Small intestine (tissue), 7 donors: ENCODE data around the gene C1orf74. TPM values are rescaled to one million over a fixed set of nuclear protein-coding genes. Genes with fewer than 3 reads are reported as not detected.
A peak's percentile ranks its signal among the peaks of the same experiment; 100 is the strongest.

Experiments
- DNase-seq, 2 donors: peaks; one replicate each; pipeline versions ENCODE4 v3.0.0 to v3.0.0-alpha.2; 2013
- FAIRE-seq: peaks from 2 replicates; lab custom pipeline; 2012; peaks lifted over from hg19 to GRCh38; lab: Jason Lieb, UNC
- H3K27ac ChIP-seq, 3 donors: one replicate each; pipeline ENCODE4 v1.5.1; 2013; ENCODE audit warnings: low read length in 2 of 3, mild to moderate bottlenecking in 2 of 3, control low read depth in 1 of 3, inconsistent platforms in 1 of 3, low read depth in 1 of 3, moderate library complexity in 1 of 3
- H3K27me3 ChIP-seq, 3 donors: one replicate each; pipeline ENCODE4 v1.6.1; 2013; ENCODE audit warnings: low read length in 3 of 3, inconsistent platforms in 1 of 3; ENCODE audit not compliant: control insufficient read depth in 3 of 3, insufficient read depth in 3 of 3
- H3K36me3 ChIP-seq, 3 donors: one replicate each; pipeline ENCODE4 v1.6.1; 2013; ENCODE audit warnings: low read length in 3 of 3, inconsistent platforms in 1 of 3, low read depth in 1 of 3, mild to moderate bottlenecking in 1 of 3, moderate library complexity in 1 of 3; ENCODE audit not compliant: control insufficient read depth in 3 of 3, insufficient read depth in 2 of 3
- H3K4me1 ChIP-seq, 3 donors: one replicate each; pipeline ENCODE4 v1.6.1; 2013; ENCODE audit warnings: low read length in 2 of 3, inconsistent platforms in 1 of 3, low read depth in 1 of 3, mild to moderate bottlenecking in 1 of 3, moderate library complexity in 1 of 3; ENCODE audit not compliant: control insufficient read depth in 3 of 3, insufficient read depth in 2 of 3
- H3K4me3 ChIP-seq, 3 donors: one replicate each; pipeline ENCODE4 v1.5.1; 2013; ENCODE audit warnings: low read length in 3 of 3, control low read depth in 1 of 3, inconsistent platforms in 1 of 3, low read depth in 1 of 3, mild to moderate bottlenecking in 1 of 3, moderate library complexity in 1 of 3
- H3K9me3 ChIP-seq, 2 donors: one replicate each; pipeline ENCODE4 v1.6.1; 2013; ENCODE audit warnings: low read depth in 1 of 2, low read length in 1 of 2; ENCODE audit not compliant: control insufficient read depth in 2 of 2, insufficient read depth in 1 of 2
- WGBS, 3 donors: extraction: QIAGEN DNeasy Blood & Tissue Kit; methylation state at CpG; one replicate each; pipeline ENCODE4 v1.1.7; 2013; 5-methylcytosine and 5-hydroxymethylcytosine counted together
- polyA plus RNA-seq, 4 donors: library from polyadenylated mRNA; stranded (reverse) in 3 of 4; unstranded in 1 of 4; fragments of 200-250 nt in 3 of 4; fragments of 120-200 nt in 1 of 4; gene quantifications; one replicate each; pipeline versions ENCODE4 v1.2.1 to v1.2.3, GENCODE V29; 2013
- donor health status: healthy with polysubstance abuse.
- donor health status: control.
- donor health status: control.
- donor health status: Bipolar disorder and iron deficiency.
- donor health status: healthy.

C1orf74 gene
- polyA plus RNA-seq, 4 donors: 0.45 to 4.6 (median 1.4) TPM

DNA sequence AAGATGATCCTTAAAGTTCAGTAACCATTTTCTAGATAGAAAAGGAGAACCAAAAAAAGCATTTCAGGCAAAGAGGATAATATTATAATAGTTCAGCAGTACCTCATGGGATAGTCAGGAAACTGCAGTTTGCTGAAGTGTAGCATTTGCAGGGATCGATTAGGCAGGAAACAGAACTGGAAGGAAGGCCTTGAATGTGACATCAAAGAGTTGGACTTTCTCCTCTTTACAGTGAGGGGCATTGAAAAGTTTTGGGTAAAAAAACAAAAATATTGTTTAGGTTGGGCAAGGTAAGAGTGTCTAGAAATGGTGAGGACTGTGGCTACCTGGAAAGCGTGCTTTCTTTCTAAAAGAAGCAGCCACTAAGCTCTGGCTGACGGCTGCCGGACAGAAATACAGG is 29.5 kb upstream of the C1orf74 start:
- WGBS, 3 donors: 86 to 93% (median 88%) methylated on average over 4 of the region's 4 CpGs
- peaks cover 0 to 10% (median 0%) of the 10 kb centered on the region in 3 donors for H3K4me1 ChIP-seq
- H3K27me3 ChIP-seq: no peaks in the 10 kb centered on the region
- H3K4me3 ChIP-seq: no peak overlapping the region
- no peaks in the 10 kb centered on the region for H3K9me3 ChIP-seq
- DNase-seq: no peak
- no peak overlapping the region for H3K27ac ChIP-seq
- no peaks in the 10 kb centered on the region for H3K36me3 ChIP-seq
- no peak for FAIRE-seq

DNA sequence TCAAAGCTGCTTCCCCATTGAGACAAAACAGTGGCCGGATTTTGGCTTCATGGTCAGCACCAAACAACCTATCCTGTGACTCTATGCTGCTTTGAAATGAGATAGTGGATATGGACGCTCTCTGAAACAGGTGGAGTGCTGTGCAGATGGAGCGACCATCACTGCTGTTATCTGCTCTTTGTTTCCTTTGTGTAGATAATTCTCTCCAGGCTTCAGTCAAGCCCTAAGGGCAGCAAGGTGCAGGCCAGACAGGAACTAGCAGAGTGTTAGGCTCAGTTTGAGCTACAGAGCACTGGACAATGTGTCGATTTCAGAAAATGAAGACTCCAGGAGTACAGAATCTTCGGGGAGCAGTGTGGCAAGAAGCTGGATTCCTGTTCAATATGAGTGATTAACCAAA is 26.4 kb upstream of the C1orf74 start:
- Histone ChIP-seq H3K27ac (no peak overlapping the region), H3K4me1 (peaks cover 2 to 35% (median 3%) of the 10 kb centered on the region in 3 donors), H3K36me3 (no peaks in the 10 kb centered on the region), H3K27me3 (no peaks in the 10 kb centered on the region), H3K4me3 (no peak overlapping the region), H3K9me3 (no peaks in the 10 kb centered on the region)
- no peak for DNase-seq
- 81 to 85% (median 83%) methylated on average over 5 of the region's 5 CpGs for WGBS, 3 donors
- no peak for FAIRE-seq

DNA sequence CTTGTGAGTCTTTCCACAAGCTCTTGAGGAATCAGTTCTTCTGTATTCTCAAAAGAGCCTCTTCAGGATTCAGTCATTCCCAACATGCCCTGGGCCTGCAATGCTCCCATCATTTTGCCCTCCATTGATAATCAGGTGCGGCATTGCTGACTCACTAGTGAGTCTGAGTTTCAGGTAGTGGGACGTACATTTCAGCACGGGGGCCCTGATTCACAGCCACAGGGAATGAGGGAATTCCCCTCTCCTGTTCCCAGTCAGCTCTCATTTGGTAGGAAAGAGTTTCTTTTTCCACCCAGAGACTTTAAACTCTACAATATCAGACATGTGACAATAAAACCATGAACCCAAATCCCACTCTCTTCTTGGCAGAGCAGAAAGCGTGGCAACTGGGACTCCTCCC is 25.3 kb upstream of the C1orf74 start:
- peak in 1 of 2 donors; percentile 78 for DNase-seq
- Histone ChIP-seq H3K27ac (peak overlapping the region in 1 of 3 donors; percentile 54), H3K27me3 (no peaks in the 10 kb centered on the region), H3K4me1 (peaks cover 2 to 35% (median 3%) of the 10 kb centered on the region in 3 donors), H3K9me3 (no peaks in the 10 kb centered on the region), H3K36me3 (no peaks in the 10 kb centered on the region), H3K4me3 (no peak overlapping the region)
- 45 to 70% (median 59%) methylated on average over 4 of the region's 4 CpGs for WGBS, 3 donors
- no peak for FAIRE-seq

DNA sequence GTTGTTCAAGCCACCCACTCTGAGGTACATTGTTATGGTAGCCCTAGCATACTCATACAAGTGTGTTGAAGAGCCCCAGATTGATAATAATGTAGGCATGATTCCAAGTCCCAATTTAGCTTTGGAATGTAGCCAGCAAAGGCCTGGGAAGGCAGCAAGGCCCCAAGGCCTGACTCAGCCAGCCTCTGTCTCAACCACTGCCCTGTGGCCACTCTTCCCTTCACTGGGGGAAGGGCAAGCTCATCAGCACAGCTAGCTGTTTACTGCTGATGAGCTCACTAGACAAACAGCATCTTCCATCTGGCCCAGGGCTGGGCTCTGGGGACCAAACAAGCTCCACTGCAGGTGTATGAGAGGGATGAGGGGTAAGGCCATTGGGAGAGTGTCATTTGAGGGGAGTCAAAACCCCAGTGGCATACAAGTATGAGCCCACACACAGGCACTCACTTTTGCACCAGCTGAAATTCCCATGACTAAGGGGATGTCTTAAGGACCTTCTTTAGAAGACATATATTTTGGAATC is 23.8 kb upstream of the C1orf74 start:
- H3K4me1 ChIP-seq: peaks cover 3 to 43% (median 6%) of the 10 kb centered on the region in 3 donors
- no peak overlapping the region for H3K4me3 ChIP-seq
- no peaks in the 10 kb centered on the region for H3K36me3 ChIP-seq
- peak; percentile 91 to 93 for DNase-seq
- FAIRE-seq: no peak
- H3K9me3 ChIP-seq: no peaks in the 10 kb centered on the region
- H3K27me3 ChIP-seq: no peaks in the 10 kb centered on the region
- H3K27ac ChIP-seq: peak overlapping the region in 1 of 3 donors; percentile 86

DNA sequence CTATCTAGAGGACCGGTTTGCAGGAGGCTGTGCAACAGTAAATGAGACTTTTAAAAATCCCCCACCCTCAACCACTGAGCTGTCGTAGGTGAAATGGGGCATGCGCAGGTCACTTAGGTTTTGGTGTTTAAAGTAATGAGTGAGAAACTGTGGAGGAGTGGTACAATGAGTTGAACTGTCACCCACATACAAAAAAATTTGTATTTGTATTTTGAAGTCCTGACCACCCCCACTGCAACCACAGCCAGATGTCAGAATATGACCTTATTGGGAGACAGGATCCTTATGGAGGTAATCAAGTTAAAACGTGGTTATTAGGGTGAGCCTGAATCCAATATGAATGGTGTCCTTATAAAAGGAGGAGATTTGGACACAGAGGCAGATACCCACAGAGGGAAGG is 23.1 kb upstream of the C1orf74 start:
- WGBS, 3 donors: 71 to 79% (median 71%) methylated on average over 4 of the region's 4 CpGs

DNA sequence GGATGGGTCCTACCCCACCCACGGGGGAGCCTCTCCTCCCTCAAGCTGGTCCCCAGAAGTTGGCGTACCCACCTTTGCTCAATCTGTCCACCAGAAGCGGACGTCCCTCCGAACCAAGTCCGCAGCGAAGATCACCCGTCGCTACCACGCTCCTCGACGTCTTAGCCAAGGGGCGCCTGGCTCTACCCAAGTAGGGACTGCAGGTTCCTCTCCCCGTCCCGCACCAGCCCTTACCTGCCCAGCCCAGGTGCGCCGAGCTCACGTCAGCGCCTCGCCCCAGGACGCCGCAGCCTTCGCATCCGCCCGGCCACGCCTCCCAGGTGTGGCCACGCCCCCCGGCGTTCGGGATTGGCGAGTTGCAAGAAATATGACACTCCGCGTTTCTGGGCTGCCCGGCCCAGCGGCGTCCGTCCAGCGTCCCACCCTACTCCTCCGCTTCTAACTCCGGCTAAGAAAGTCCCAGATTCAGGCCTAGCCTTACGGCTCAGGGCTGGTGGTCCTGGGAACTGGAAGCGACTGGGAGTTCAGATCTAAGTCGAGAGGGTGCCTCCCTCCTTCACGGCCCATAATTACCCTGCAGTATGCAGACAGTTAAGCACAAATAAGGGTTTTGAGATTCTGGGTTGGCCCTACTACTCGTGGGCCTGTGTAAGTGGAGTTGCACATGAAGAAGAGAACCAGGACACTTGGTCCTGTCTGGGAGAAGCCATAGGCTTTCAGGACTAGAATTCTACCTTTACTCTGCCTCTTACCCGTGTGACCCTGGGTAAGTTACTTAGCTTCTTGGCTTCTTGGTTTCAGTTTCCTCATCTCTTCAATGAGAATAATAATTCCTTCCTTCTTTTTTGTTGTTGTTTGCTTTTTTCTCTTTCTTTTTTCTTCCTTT is 21.8 kb upstream of the C1orf74 start, which contains the start of gene IRF6:
TSS of gene IRF6 (minus strand) at position 268 of the 886 bp plus-strand sequence. CDS start 4,729 bp downstream, outside the sequence.
- Histone ChIP-seq H3K9me3 (no peaks in the 10 kb centered on the region), H3K4me1 (peaks cover 3 to 59% (median 11%) of the 10 kb centered on the region in 3 donors), H3K4me3 (peak within 1 kb of the TSS; percentile 39 to 91 (median 74)), H3K27ac (peak within 1 kb of the TSS; percentile 82 to 87 (median 86)), H3K36me3 (peaks cover 0 to 8% (median 2%) of the 10 kb centered on the region in 3 donors), H3K27me3 (no peaks in the 10 kb centered on the region)
- DNase-seq (peak; percentile 97 to 98), FAIRE-seq (no peak)
- WGBS, 3 donors: 2 to 5% (median 4%) methylated on average over 46 of the region's 46 CpGs

More for the DNA sequence above, 23.1 kb upstream of the C1orf74 start:
- Histone ChIP-seq H3K27ac (peak overlapping the region in 1 of 3 donors; percentile 86), H3K36me3 (peaks cover 0 to 3% (median 0%) of the 10 kb centered on the region in 3 donors), H3K9me3 (no peaks in the 10 kb centered on the region), H3K27me3 (no peaks in the 10 kb centered on the region), H3K4me3 (no peak overlapping the region), H3K4me1 (peaks cover 3 to 48% (median 10%) of the 10 kb centered on the region in 3 donors)
- DNase-seq (no peak), FAIRE-seq (no peak)

DNA sequence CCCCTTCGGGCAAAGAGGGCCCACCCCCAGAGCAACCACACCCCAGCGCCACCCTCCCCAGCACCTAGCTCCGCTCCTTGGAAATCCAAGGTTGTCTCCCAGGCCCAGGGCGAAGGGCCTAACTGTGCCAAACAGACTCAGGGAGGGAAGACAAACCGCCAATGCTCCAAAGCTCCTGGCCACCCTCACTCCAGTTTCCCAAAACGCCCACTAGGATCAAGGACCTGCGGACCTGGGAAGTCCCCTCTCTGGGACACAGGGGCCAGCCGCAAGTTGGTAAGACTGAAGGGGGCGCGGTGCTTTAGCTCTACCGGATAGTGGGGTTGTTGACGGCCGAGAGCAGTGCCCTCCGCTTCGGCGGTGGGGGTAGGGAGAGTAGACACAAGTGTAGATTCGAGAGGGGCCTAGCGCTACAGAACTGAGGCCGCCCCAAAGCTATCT is 21.0 kb upstream of the C1orf74 start:
- DNase-seq (peak; percentile 54 to 69), FAIRE-seq (no peak)
- peak overlapping the region; percentile 39 to 91 (median 74) for H3K4me3 ChIP-seq
- peaks cover 3 to 60% (median 11%) of the 10 kb centered on the region in 3 donors for H3K4me1 ChIP-seq
- no peaks in the 10 kb centered on the region for H3K27me3 ChIP-seq
- no peaks in the 10 kb centered on the region for H3K9me3 ChIP-seq
- peak overlapping the region; percentile 81 to 86 (median 81) for H3K27ac ChIP-seq
- 16 to 33% (median 16%) methylated on average over 19 of the region's 19 CpGs for WGBS, 3 donors
- H3K36me3 ChIP-seq: peaks cover 0 to 13% (median 2%) of the 10 kb centered on the region in 3 donors

DNA sequence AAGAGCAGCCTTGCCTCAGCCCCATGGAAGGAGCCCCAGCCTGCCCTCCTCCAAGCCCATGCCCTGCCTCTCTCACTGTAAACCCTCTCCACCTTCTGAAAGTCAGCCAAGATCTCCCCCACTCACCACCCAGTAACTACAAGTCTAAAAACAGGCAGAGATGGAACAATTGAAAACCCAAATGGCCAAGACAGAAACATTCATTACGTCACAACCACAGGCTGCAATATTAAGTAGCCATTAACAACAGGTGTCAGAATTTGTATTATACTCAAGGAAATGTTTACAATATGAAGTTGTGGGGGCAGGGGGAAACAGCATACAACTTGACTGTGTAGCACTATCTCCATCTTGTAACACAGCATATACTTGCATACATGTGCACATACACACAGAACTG is 19.2 kb upstream of the C1orf74 start:
- no peaks in the 10 kb centered on the region for H3K27me3 ChIP-seq
- H3K9me3 ChIP-seq: no peaks in the 10 kb centered on the region
- DNase-seq (no peak), FAIRE-seq (no peak)
- H3K36me3 ChIP-seq: peaks cover 0 to 19% (median 2%) of the 10 kb centered on the region in 3 donors
- H3K4me3 ChIP-seq: no peak overlapping the region
- peak overlapping the region in 1 of 3 donors; percentile 26 for H3K27ac ChIP-seq
- H3K4me1 ChIP-seq: peaks cover 3 to 49% (median 11%) of the 10 kb centered on the region in 3 donors
- WGBS, 3 donors: 23 to 63% (median 39%) methylated on average over 1 of the region's 1 CpG
